Measurements from ENCODE around the gene TBCEL. TPM values are rescaled to one million over a fixed set of nuclear protein-coding genes. Genes with fewer than 3 reads are reported as not detected.

The TBCEL gene
- total and polyA plus RNA-seq, 5 donors: 6.2 to 47.7 (median 44.3) TPM

GRCh38 chr11:121041072-121041471, 17.2 kb downstream of the TBCEL start:
- intact Hi-C loops (cut with DNase I): no loop called here
- no peak overlapping the region for H3K4me3 ChIP-seq (ENCODE audit: low read length)
- WGBS: 90% methylated on average over 5 of the region's 5 CpGs
- DNase-seq (no peak), ATAC-seq (no peak)
- no peak overlapping the region for H3K27ac ChIP-seq (ENCODE audit: low read length)
- no peaks in the 10 kb centered on the region for H3K27me3 ChIP-seq (ENCODE audit: control insufficient read depth, insufficient read depth)
- peaks cover 1% of the 10 kb centered on the region for H3K4me1 ChIP-seq (ENCODE audit: control insufficient read depth, insufficient read depth, low read length)
- no peaks in the 10 kb centered on the region for H3K9me3 ChIP-seq (ENCODE audit: control insufficient read depth, low read length)

GRCh38 chr11:121042296-121042695, 18.4 kb downstream of the TBCEL start:
- peaks cover 1% of the 10 kb centered on the region for H3K4me1 ChIP-seq (ENCODE audit: control insufficient read depth, insufficient read depth, low read length)
- no peak for DNase-seq
- H3K27ac ChIP-seq (ENCODE audit: low read length): no peak overlapping the region
- H3K27me3 ChIP-seq (ENCODE audit: control insufficient read depth, insufficient read depth): no peaks in the 10 kb centered on the region
- intact Hi-C loops (cut with DNase I): no loop called here
- H3K9me3 ChIP-seq (ENCODE audit: control insufficient read depth, low read length): no peaks in the 10 kb centered on the region
- H3K4me3 ChIP-seq (ENCODE audit: low read length): no peak overlapping the region
- 89% methylated on average over 1 of the region's 1 CpG for WGBS
- ATAC-seq: no peak

GRCh38 chr11:121047926-121048325, 24.0 kb downstream of the TBCEL start:
- H3K4me1 ChIP-seq (ENCODE audit: control insufficient read depth, insufficient read depth, low read length): no peaks in the 10 kb centered on the region
- no peaks in the 10 kb centered on the region for H3K27me3 ChIP-seq (ENCODE audit: control insufficient read depth, insufficient read depth)
- WGBS: 92% methylated on average over 1 of the region's 1 CpG
- ATAC-seq: no peak
- H3K27ac ChIP-seq (ENCODE audit: low read length): no peak overlapping the region
- DNase-seq: no peak
- intact Hi-C loops (cut with DNase I): no loop called here
- H3K9me3 ChIP-seq (ENCODE audit: control insufficient read depth, low read length): no peaks in the 10 kb centered on the region
- no peak overlapping the region for H3K4me3 ChIP-seq (ENCODE audit: low read length)

GRCh38 chr11:121048464-121049233, 24.7 kb downstream of the TBCEL start:
- no peak for ATAC-seq

GRCh38 chr11:121053244-121053643, 29.3 kb downstream of the TBCEL start:
- H3K4me1 ChIP-seq (ENCODE audit: control insufficient read depth, insufficient read depth, low read length): no peaks in the 10 kb centered on the region
- H3K27ac ChIP-seq (ENCODE audit: low read length): no peak overlapping the region
- DNase-seq: no peak
- no peaks in the 10 kb centered on the region for H3K9me3 ChIP-seq (ENCODE audit: control insufficient read depth, low read length)
- intact Hi-C loops (cut with DNase I): no loop called here
- ATAC-seq: no peak
- no peak overlapping the region for H3K4me3 ChIP-seq (ENCODE audit: low read length)
- WGBS: 97% methylated on average over 4 of the region's 4 CpGs
- H3K27me3 ChIP-seq (ENCODE audit: control insufficient read depth, insufficient read depth): no peaks in the 10 kb centered on the region

More at GRCh38 chr11:121048464-121049233, 24.7 kb downstream of the TBCEL start:
- DNase-seq: no peak
- WGBS: 97% methylated on average over 3 of the region's 3 CpGs
- H3K9me3 ChIP-seq (ENCODE audit: control insufficient read depth, low read length): no peaks in the 10 kb centered on the region
- no peaks in the 10 kb centered on the region for H3K4me1 ChIP-seq (ENCODE audit: control insufficient read depth, insufficient read depth, low read length)
- no peak overlapping the region for H3K4me3 ChIP-seq (ENCODE audit: low read length)
- H3K27me3 ChIP-seq (ENCODE audit: control insufficient read depth, insufficient read depth): no peaks in the 10 kb centered on the region
- intact Hi-C loops (cut with DNase I): no loop called here
- no peak overlapping the region for H3K27ac ChIP-seq (ENCODE audit: low read length)

- Histone ChIP-seq H3K4me1 (ENCODE audit: control insufficient read depth, insufficient read depth, low read length) (no peaks in the 10 kb centered on the region), H3K9me3 (ENCODE audit: control insufficient read depth, low read length) (no peaks in the 10 kb centered on the region), H3K4me3 (ENCODE audit: low read length) (no peak overlapping the region), H3K27ac (ENCODE audit: low read length) (no peak overlapping the region), H3K27me3 (ENCODE audit: control insufficient read depth, insufficient read depth) (no peaks in the 10 kb centered on the region)
- intact Hi-C loops (cut with DNase I): no loop called here
- WGBS: 97% methylated on average over 2 of the region's 2 CpGs
- no peak for ATAC-seq
- no peak for DNase-seq
Observed at GRCh38 chr11:121054266-121054665, 30.4 kb downstream of the TBCEL start.

GRCh38 chr11:121055076-121055475, 31.2 kb downstream of the TBCEL start:
- intact Hi-C loops (cut with DNase I): no loop called here
- 90% methylated on average over 3 of the region's 3 CpGs for WGBS
- ATAC-seq: no peak

GRCh38 chr11:121057922-121058321, 34.0 kb downstream of the TBCEL start:
- DNase-seq (no peak), ATAC-seq (no peak)
- Histone ChIP-seq H3K4me3 (ENCODE audit: low read length) (no peak overlapping the region), H3K9me3 (ENCODE audit: control insufficient read depth, low read length) (no peaks in the 10 kb centered on the region), H3K27ac (ENCODE audit: low read length) (no peak overlapping the region), H3K4me1 (ENCODE audit: control insufficient read depth, insufficient read depth, low read length) (no peaks in the 10 kb centered on the region), H3K27me3 (ENCODE audit: control insufficient read depth, insufficient read depth) (no peaks in the 10 kb centered on the region)
- intact Hi-C loops (cut with DNase I): no loop called here
- 87% methylated on average over 4 of the region's 4 CpGs for WGBS

More at GRCh38 chr11:121055076-121055475, 31.2 kb downstream of the TBCEL start:
- Histone ChIP-seq H3K4me3 (ENCODE audit: low read length) (no peak overlapping the region), H3K9me3 (ENCODE audit: control insufficient read depth, low read length) (no peaks in the 10 kb centered on the region), H3K27me3 (ENCODE audit: control insufficient read depth, insufficient read depth) (no peaks in the 10 kb centered on the region), H3K4me1 (ENCODE audit: control insufficient read depth, insufficient read depth, low read length) (no peaks in the 10 kb centered on the region), H3K27ac (ENCODE audit: low read length) (no peak overlapping the region)
- no peak for DNase-seq

GRCh38 chr11:121058941-121059340, 35.0 kb downstream of the TBCEL start:
- H3K9me3 ChIP-seq (ENCODE audit: control insufficient read depth, low read length): no peaks in the 10 kb centered on the region
- WGBS: 88% methylated on average over 3 of the region's 3 CpGs
- H3K4me3 ChIP-seq (ENCODE audit: low read length): no peak overlapping the region
- no peak for DNase-seq
- H3K27ac ChIP-seq (ENCODE audit: low read length): no peak overlapping the region
- intact Hi-C loops (cut with DNase I): no loop called here
- no peaks in the 10 kb centered on the region for H3K4me1 ChIP-seq (ENCODE audit: control insufficient read depth, insufficient read depth, low read length)
- ATAC-seq: no peak
- no peaks in the 10 kb centered on the region for H3K27me3 ChIP-seq (ENCODE audit: control insufficient read depth, insufficient read depth)

GRCh38 chr11:121059605-121060004, 35.7 kb downstream of the TBCEL start:
- no peak overlapping the region for H3K27ac ChIP-seq (ENCODE audit: low read length)
- ATAC-seq (no peak), DNase-seq (no peak)
- intact Hi-C loops (cut with DNase I): no loop called here
- no peak overlapping the region for H3K4me3 ChIP-seq (ENCODE audit: low read length)
- no peaks in the 10 kb centered on the region for H3K27me3 ChIP-seq (ENCODE audit: control insufficient read depth, insufficient read depth)
- H3K4me1 ChIP-seq (ENCODE audit: control insufficient read depth, insufficient read depth, low read length): no peaks in the 10 kb centered on the region
- 88% methylated on average over 3 of the region's 3 CpGs for WGBS
- no peaks in the 10 kb centered on the region for H3K9me3 ChIP-seq (ENCODE audit: control insufficient read depth, low read length)

- no peaks in the 10 kb centered on the region for H3K9me3 ChIP-seq (ENCODE audit: control insufficient read depth, low read length)
- no peak for ATAC-seq
- 70% methylated on average over 2 of the region's 2 CpGs for WGBS
- H3K4me1 ChIP-seq (ENCODE audit: control insufficient read depth, insufficient read depth, low read length): no peaks in the 10 kb centered on the region
- H3K4me3 ChIP-seq (ENCODE audit: low read length): no peak overlapping the region
- DNase-seq: no peak
- no peaks in the 10 kb centered on the region for H3K27me3 ChIP-seq (ENCODE audit: control insufficient read depth, insufficient read depth)
- no peak overlapping the region for H3K27ac ChIP-seq (ENCODE audit: low read length)
- intact Hi-C loops (cut with DNase I): no loop called here
Observed at GRCh38 chr11:121063728-121064127, 39.8 kb downstream of the TBCEL start.

- intact Hi-C loops (cut with DNase I): no loop called here
- 98% methylated on average over 3 of the region's 3 CpGs for WGBS
- Histone ChIP-seq H3K9me3 (ENCODE audit: control insufficient read depth, low read length) (no peaks in the 10 kb centered on the region), H3K27ac (ENCODE audit: low read length) (no peak overlapping the region), H3K27me3 (ENCODE audit: control insufficient read depth, insufficient read depth) (no peaks in the 10 kb centered on the region), H3K4me3 (ENCODE audit: low read length) (no peak overlapping the region), H3K4me1 (ENCODE audit: control insufficient read depth, insufficient read depth, low read length) (peaks cover under 1% of the 10 kb centered on the region)
- DNase-seq: no peak
- no peak for ATAC-seq
Observed at GRCh38 chr11:121066623-121067022, 42.7 kb downstream of the TBCEL start.

Measured in right cardiac atrium (tissue), 5 donors.